Neural cell (in vitro differentiated cells): ENCODE results near the gene ALK.

ENCODE experiments used
- CTCF ChIP-seq: fragments of 450-650 bp; IDR thresholded peaks from 2 replicates; pipeline ENCODE4 v1.5.1; 2014; ENCODE audit warnings: antibody characterized with exemption, mild to moderate bottlenecking, moderate library complexity; ENCODE audit not compliant: poor library complexity, severe bottlenecking
- EP300 ChIP-seq: fragments of 450-650 bp; conservative IDR thresholded peaks from 2 replicates; pipeline ENCODE4 v1.6.1; 2014; ENCODE audit warnings: antibody characterized with exemption, mild to moderate bottlenecking, moderate library complexity; ENCODE audit not compliant: poor library complexity, severe bottlenecking
- EZH2 ChIP-seq: fragments of 200-600, 300-800 bp; shearing (Covaris generic), sonication (generic); IDR thresholded peaks from 2 replicates; pipeline ENCODE4 v1.6.1; 2014; ENCODE audit warnings: antibody characterized with exemption, low read length, borderline replicate concordance, mild to moderate bottlenecking; ENCODE audit not compliant: insufficient read depth, poor library complexity, severe bottlenecking
- POLR2AphosphoS5 ChIP-seq: IDR thresholded peaks from 2 replicates; pipeline ENCODE4 v1.6.1; 2012

- TF ChIP-seq CTCF = no peak
- no peak for TF ChIP-seq POLR2AphosphoS5
- TF ChIP-seq EZH2 = no peak
- TF ChIP-seq EP300 = no peak
These were observed 425.8 kb downstream of the ALK start for GRCh38 chr2:29495536-29496060.
